ENCODE measurements around the gene CDC45.

The CDC45 gene

DNA sequence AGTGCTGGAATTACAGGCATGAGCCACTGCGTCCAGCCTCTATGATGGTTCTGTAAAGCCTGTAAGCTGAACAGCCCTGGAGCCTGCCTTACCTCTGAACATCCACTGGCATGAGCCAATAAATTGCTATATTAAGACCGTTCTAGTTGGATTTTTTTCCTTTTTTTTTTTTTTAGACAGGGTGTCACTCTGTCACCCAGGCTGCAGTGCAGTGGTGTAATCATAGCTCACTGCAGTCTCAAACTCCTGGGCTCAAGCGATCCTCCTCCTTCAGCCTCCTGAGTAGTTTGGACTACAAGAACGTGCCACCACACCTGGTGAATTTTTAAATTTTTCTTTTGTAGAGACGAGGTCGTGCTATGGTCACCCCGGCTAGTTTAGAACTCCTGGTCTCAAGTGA, 70.7 kb downstream of the CDC45 start:
- no peak for DNase-seq (ENCODE audit: low read depth)
- TF ChIP-seq MYC (IDR thresholded peaks at IDR 0.05; ENCODE audit: low read depth, low read length) (no peak), POLR2A (IDR thresholded peaks at IDR 0.05; ENCODE audit: extremely low read depth, insufficient read length) (no peak)
- H3K4me3 ChIP-seq (ENCODE audit: low read depth, low read length) = no peak overlapping the region

DNA sequence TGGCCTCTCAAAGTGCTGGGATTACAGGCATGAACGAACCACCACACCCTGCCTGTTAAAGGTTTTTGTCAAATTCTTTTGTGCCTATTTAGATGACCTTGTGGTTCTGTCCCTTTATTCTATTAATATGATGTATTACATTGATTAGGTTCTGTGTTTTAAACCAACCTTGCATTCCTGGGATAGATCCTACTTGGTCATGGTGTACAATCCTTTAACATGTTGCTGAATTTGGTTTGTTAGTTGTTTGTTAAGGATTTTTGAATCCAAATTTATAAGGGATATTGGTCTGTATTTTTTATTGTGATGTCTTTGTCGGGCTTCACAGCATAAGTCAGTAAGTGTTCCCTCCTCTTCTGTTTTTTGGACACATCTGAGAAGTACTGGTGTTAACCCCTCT, 73.5 kb downstream of the CDC45 start:
- no peak for DNase-seq (ENCODE audit: low read depth)
- H3K4me3 ChIP-seq (ENCODE audit: low read depth, low read length) = no peak overlapping the region
- TF ChIP-seq MYC (IDR thresholded peaks at IDR 0.05; ENCODE audit: low read depth, low read length) = no peak
- TF ChIP-seq POLR2A (IDR thresholded peaks at IDR 0.05; ENCODE audit: extremely low read depth, insufficient read length) = no peak
- TF ChIP-seq, protein P1, sequence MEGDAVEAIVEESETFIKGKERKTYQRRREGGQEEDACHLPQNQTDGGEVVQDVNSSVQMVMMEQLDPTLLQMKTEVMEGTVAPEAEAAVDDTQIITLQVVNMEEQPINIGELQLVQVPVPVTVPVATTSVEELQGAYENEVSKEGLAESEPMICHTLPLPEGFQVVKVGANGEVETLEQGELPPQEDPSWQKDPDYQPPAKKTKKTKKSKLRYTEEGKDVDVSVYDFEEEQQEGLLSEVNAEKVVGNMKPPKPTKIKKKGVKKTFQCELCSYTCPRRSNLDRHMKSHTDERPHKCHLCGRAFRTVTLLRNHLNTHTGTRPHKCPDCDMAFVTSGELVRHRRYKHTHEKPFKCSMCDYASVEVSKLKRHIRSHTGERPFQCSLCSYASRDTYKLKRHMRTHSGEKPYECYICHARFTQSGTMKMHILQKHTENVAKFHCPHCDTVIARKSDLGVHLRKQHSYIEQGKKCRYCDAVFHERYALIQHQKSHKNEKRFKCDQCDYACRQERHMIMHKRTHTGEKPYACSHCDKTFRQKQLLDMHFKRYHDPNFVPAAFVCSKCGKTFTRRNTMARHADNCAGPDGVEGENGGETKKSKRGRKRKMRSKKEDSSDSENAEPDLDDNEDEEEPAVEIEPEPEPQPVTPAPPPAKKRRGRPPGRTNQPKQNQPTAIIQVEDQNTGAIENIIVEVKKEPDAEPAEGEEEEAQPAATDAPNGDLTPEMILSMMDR (IDR thresholded peaks at IDR 0.05; ENCODE audit: low read depth, low read length) = no peak
- TF ChIP-seq, protein P2, sequence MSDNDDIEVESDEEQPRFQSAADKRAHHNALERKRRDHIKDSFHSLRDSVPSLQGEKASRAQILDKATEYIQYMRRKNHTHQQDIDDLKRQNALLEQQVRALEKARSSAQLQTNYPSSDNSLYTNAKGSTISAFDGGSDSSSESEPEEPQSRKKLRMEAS (IDR thresholded peaks at IDR 0.05; ENCODE audit: low read depth, low read length) = no peak

DNA sequence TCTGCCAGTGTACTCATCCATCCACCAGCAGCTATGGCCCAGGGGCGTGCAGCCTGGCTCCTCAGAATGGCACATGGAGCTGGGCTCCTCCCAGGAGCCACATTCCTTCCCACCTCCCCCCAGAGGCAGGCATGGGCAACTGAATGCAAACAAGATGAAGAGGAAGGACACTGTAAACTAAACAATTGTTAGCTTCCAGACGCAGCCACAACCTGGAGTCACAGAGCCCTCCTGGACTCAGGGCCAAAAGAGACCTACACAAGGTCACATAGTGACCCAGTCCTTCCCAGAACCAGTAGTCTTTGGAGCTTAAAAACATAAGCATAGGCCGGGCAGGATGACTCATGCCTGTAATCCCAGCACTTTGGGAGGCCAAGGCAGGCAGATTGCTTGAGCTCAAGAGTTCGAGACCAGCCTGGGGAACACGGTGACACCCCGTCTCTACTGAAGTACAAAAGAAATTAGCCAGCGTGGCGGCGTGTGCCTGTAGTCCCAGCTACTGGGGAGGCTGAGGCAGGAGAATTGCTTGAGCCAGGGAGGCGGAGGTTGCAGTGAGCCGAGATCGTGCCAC, 75.2 kb downstream of the CDC45 start:
- no peak overlapping the region for H3K4me3 ChIP-seq (ENCODE audit: low read depth, low read length)
- TF ChIP-seq POLR2A (IDR thresholded peaks at IDR 0.05; ENCODE audit: extremely low read depth, insufficient read length) = no peak
- TF ChIP-seq, protein P1 (IDR thresholded peaks at IDR 0.05; ENCODE audit: low read depth, low read length) = peak; percentile 1
- DNase-seq (ENCODE audit: low read depth) = no peak

DNA sequence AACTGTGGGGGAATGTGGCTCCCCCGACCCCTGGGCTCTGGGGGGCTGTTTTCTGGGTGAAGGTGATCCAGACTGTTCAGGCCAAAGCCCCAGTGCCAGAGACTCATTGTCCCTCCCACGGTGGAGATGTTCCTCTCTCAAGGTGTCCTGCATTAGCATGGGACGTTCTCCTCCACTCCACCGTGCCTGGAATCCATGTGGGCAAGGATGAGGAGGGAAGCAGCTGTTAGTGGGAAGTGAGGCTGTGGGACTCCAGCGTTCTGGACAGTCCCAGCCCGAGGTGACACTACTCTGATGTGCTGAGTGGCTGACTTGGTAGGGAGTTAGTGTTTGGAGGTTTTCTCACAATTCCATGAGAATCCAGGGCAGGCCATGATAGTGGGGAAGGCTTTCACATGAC, 75.9 kb downstream of the CDC45 start:
- no peak overlapping the region for H3K4me3 ChIP-seq (ENCODE audit: low read depth, low read length)
- DNase-seq (ENCODE audit: low read depth) = no peak
- TF ChIP-seq MYC (IDR thresholded peaks at IDR 0.05; ENCODE audit: low read depth, low read length) (no peak), POLR2A (IDR thresholded peaks at IDR 0.05; ENCODE audit: extremely low read depth, insufficient read length) (no peak)
- TF ChIP-seq, protein P1 (IDR thresholded peaks at IDR 0.05; ENCODE audit: low read depth, low read length) = no peak
- TF ChIP-seq, protein P2 (IDR thresholded peaks at IDR 0.05; ENCODE audit: low read depth, low read length) = no peak

DNA sequence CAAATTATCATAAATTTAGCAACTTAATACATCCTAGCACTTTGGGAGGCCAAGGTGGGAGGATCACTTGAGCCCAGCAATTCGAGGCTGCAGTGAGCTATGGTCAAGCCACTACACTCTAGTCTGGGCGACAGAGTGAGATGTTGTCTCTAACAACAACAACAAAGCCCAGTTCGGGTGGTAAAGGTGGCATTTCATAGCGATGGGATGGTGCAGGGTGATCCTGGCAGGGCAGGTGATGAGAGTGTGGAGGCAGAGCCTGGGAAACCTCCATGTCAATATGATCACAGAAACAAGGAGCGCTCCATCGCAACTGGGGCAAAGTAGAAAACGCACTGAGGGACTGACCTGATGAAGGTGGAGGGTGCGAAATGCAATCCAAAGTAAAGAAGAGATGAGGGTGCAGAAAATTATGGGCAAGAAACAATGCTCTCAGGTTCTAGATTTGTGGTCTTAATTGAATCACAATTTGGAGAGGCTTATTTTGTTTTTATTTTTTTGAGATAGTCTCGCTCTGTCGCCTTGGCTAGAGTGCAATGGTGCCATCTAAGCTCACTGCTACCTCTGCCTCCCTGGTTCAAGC, 77.3 kb downstream of the CDC45 start:
- no peak overlapping the region for H3K4me3 ChIP-seq (ENCODE audit: low read depth, low read length)
- DNase-seq (ENCODE audit: low read depth) = no peak
- no peak for TF ChIP-seq MYC (IDR thresholded peaks at IDR 0.05; ENCODE audit: low read depth, low read length)
- TF ChIP-seq, protein P1 (IDR thresholded peaks at IDR 0.05; ENCODE audit: low read depth, low read length) = no peak
- TF ChIP-seq POLR2A (IDR thresholded peaks at IDR 0.05; ENCODE audit: extremely low read depth, insufficient read length) = no peak
- TF ChIP-seq, protein P2 (IDR thresholded peaks at IDR 0.05; ENCODE audit: low read depth, low read length) = no peak

DNA sequence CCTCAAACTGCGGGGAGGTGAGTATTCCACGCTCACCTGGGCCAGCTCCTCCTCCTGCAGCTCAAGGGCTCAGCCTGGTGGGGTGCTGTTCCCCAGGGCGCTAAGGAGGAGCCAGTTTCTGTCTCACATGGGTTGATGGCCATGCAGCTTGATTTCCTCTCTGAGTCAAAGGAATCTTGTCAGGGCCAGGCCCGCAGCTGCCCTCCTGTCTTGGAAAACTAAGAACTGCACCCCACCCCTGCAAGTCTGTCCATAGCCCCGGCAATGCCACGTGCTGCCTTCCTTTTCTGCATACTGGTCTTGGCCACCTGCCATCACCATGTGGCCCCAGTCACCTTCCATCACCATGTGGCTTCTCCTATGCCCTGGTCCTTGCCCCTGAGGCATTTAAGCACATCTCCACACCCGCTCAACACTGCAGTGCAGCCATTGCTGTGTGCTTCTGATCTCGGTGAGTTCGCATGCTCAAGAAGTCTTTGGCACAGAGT, 79.6 kb downstream of the CDC45 start:
- DNase-seq (ENCODE audit: low read depth) = no peak
- H3K4me3 ChIP-seq (ENCODE audit: low read depth, low read length) = no peak overlapping the region
- TF ChIP-seq, protein P2 (IDR thresholded peaks at IDR 0.05; ENCODE audit: low read depth, low read length) = no peak
- TF ChIP-seq POLR2A (IDR thresholded peaks at IDR 0.05; ENCODE audit: extremely low read depth, insufficient read length) (no peak), MYC (IDR thresholded peaks at IDR 0.05; ENCODE audit: low read depth, low read length) (no peak)
- TF ChIP-seq, protein P1 (IDR thresholded peaks at IDR 0.05; ENCODE audit: low read depth, low read length) = no peak

All from NB4 (cell line).